OCI-LY7 (cell line): ENCODE data around the gene ARMH4. TPM values are rescaled to one million over a fixed set of nuclear protein-coding genes. Genes with fewer than 3 reads are reported as not detected.
A peak's percentile ranks its signal among the peaks of the same experiment; 100 is the strongest.

ENCODE experiments used
- BruUV-seq: library from RNA; stranded (reverse); fragments of 400-500 nt; replicated peaks from 2 replicates; lab custom pipeline; 2021; lab: Mats Ljungman, UMichigan
- CTCF ChIA-PET: fragments of 300-600 bp; sonication (Branson Sonifier 250); formaldehyde crosslinking; loops from one replicate; lab custom pipeline; 2022; ENCODE audit warnings: antibody characterized with exemption; ENCODE audit not compliant: unreplicated experiment; lab: Charles Lee
- POLR2A ChIA-PET: fragments of 300-600 bp; sonication (Branson Sonifier 250); formaldehyde crosslinking; loops from one replicate; lab custom pipeline; 2022; ENCODE audit warnings: antibody characterized with exemption; lab: Charles Lee
- DNase-seq: peaks from one replicate; pipeline ENCODE4 v3.0.0-alpha.2; 2015; ENCODE audit warnings: low spot score
- H2AFZ ChIP-seq: fragments of 200-600 bp; sonication (generic), shearing (Covaris generic); 2 replicates; pipeline ENCODE4 v1.6.1; 2014; ENCODE audit warnings: mild to moderate bottlenecking, antibody characterized with exemption, low read length, moderate library complexity
- H3K27ac ChIP-seq: fragments of 200-600 bp; sonication (generic); 2 replicates; pipeline ENCODE4 v1.5.1; 2014; ENCODE audit warnings: mixed run types, low read depth, mild to moderate bottlenecking, moderate library complexity, low read length, inconsistent platforms; ENCODE audit not compliant: poor library complexity, severe bottlenecking
- H3K36me3 ChIP-seq: fragments of 200-600 bp; sonication (generic); 2 replicates; pipeline ENCODE4 v1.6.1; 2014; ENCODE audit warnings: mild to moderate bottlenecking, antibody characterized with exemption, low read length, moderate library complexity, mixed read lengths; ENCODE audit not compliant: insufficient read depth
- H3K4me1 ChIP-seq: fragments of 200-600 bp; sonication (generic); 2 replicates; pipeline ENCODE4 v1.5.1; 2014; ENCODE audit warnings: mild to moderate bottlenecking, low read length; ENCODE audit not compliant: insufficient read depth, poor library complexity, severe bottlenecking
- H3K4me2 ChIP-seq: fragments of 200-600 bp; sonication (generic); 2 replicates; pipeline ENCODE4 v1.6.1; 2014; ENCODE audit warnings: mild to moderate bottlenecking, low read length
- H3K4me3 ChIP-seq: fragments of 200-600 bp; sonication (generic); 2 replicates; pipeline ENCODE4 v1.5.1; 2014; ENCODE audit warnings: mild to moderate bottlenecking, low read depth, low read length; ENCODE audit not compliant: poor library complexity, severe bottlenecking
- H3K79me2 ChIP-seq: fragments of 200-600 bp; sonication (generic); 2 replicates; pipeline ENCODE4 v1.6.1; 2016; ENCODE audit warnings: low read depth, mild to moderate bottlenecking, low read length, moderate library complexity, mixed read lengths; ENCODE audit not compliant: insufficient read depth
- H3K9me2 ChIP-seq: fragments of 200-600 bp; sonication (generic); 2 replicates; pipeline ENCODE4 v1.6.1; 2016; ENCODE audit warnings: mild to moderate bottlenecking, low read length, mixed read lengths; ENCODE audit not compliant: insufficient read depth
- H3K9me3 ChIP-seq: fragments of 200-600 bp; sonication (generic); 2 replicates; pipeline ENCODE4 v1.6.1; 2014; ENCODE audit warnings: mild to moderate bottlenecking, mixed run types, low read length, mixed read lengths
- H4K20me1 ChIP-seq: fragments of 200-600 bp; sonication (generic); 2 replicates; pipeline ENCODE4 v1.6.1; 2014; ENCODE audit warnings: mild to moderate bottlenecking, antibody characterized with exemption, low read length, moderate library complexity, mixed read lengths; ENCODE audit not compliant: insufficient read depth
- CTCF ChIP-seq: fragments of 200-600 bp; sonication (generic); conservative IDR thresholded peaks from 2 replicates; pipeline ENCODE4 v1.5.1; 2014; ENCODE audit warnings: mild to moderate bottlenecking, antibody characterized with exemption, low read length, moderate library complexity, mixed read lengths
- EZH2phosphoT487 ChIP-seq: fragments of 200-600 bp; sonication (generic); IDR thresholded peaks from 2 replicates; pipeline ENCODE4 v1.6.1; 2018; ENCODE audit warnings: low read depth, borderline replicate concordance, mild to moderate bottlenecking, mixed run types, antibody characterized with exemption, low read length, moderate library complexity, mixed read lengths
- intact Hi-C: fragments of 100-400 bp; cut with micrococcal nuclease; formaldehyde crosslinking; loops from one replicate; pipeline ENCODE4 v1.10.0; 2022; ENCODE audit not compliant: unreplicated experiment
- total RNA-seq, 2 experiments: library from RNA; depleted of rRNA in 1 of 2; stranded (reverse); fragments of >200 nt in 1 of 2; shearing (Covaris generic) in 1 of 2; gene quantifications; 2 replicates each; pipeline ENCODE4 v1.2.3, GENCODE V29; 2014 to 2022

ARMH4 gene
- total RNA-seq, 2 experiments from 2014 or later: 0.25 TPM; not detected in 1

DNA sequence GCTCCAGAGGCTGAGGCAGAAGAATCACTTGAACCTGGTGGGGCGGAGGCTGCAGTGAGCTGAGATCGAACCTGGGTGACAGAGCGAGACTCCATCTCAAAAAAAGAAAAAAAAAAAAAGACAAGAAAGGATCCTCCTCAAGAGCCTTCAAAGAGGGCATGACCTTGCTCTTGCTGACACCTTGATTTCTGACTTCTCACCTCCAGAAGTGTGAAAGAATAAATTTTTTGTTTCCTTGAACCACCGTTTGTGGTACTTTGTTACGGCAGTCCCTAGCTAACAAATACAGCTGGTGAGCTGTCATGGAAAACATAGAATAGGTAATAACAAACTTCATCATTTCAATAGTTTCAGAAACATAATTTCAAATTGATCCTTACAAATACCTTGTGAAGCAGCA lies 46.1 kb upstream of the ARMH4 start:
- H3K4me2 ChIP-seq: no peak overlapping the region
- ChIA-PET POLR2A (interaction anchor here (0.8 to 3.0 kb wide), 2 partner anchors 20 to 229 kb away, joined by 6 to 13 read pairs; partner anchors contain the start of genes KIAA0586 and TIMM9), CTCF (no interaction called here)
- TF ChIP-seq EZH2phosphoT487 (no peak), CTCF (no peak)
- H3K9me3 ChIP-seq: no peaks in the 10 kb centered on the region
- no peaks in the 10 kb centered on the region for H3K9me2 ChIP-seq
- BruUV-seq: no TSS peak
- no peak for DNase-seq
- H3K36me3 ChIP-seq: peaks cover 3% of the 10 kb centered on the region
- intact Hi-C loops: no loop called here
- H3K4me3 ChIP-seq: no peak overlapping the region
- H4K20me1 ChIP-seq: peaks cover 5% of the 10 kb centered on the region; the same call in 1 of the 2 replicates
- peaks cover 18% of the 10 kb centered on the region for H3K4me1 ChIP-seq
- peaks cover 27% of the 10 kb centered on the region for H3K79me2 ChIP-seq
- 0 out of 2 replicates have a peak overlapping the region, but pooled peaks have one; percentile 98 for H2AFZ ChIP-seq
- H3K27ac ChIP-seq: no peak overlapping the region

GRCh38 chr14:58196198-58196597 lies 44.2 kb upstream of the ARMH4 start:
- BruUV-seq: no TSS peak
- no peak for TF ChIP-seq CTCF
- no peak for TF ChIP-seq EZH2phosphoT487
- Histone ChIP-seq H3K4me1 (peaks cover 13% of the 10 kb centered on the region), H3K4me3 (no peak overlapping the region), H3K79me2 (peaks cover 10% of the 10 kb centered on the region), H4K20me1 (no peaks in the 10 kb centered on the region), H3K9me2 (no peaks in the 10 kb centered on the region), H3K36me3 (no peaks in the 10 kb centered on the region), H2AFZ (no peak overlapping the region), H3K4me2 (no peak overlapping the region), H3K27ac (no peak overlapping the region), H3K9me3 (no peaks in the 10 kb centered on the region)
- CTCF ChIA-PET: no interaction called here
- POLR2A ChIA-PET: interaction anchor here (1.0 kb wide), 1 partner anchor 32 kb away, joined by 3 read pairs; no protein-coding TSS in a partner anchor
- intact Hi-C loops: no loop called here
- DNase-seq: no peak

GRCh38 chr14:58193542-58193941 lies 41.5 kb upstream of the ARMH4 start:
- no peak overlapping the region for H3K4me2 ChIP-seq
- no peaks in the 10 kb centered on the region for H3K4me1 ChIP-seq
- ChIA-PET CTCF (no interaction called here), POLR2A (no interaction called here)
- TF ChIP-seq CTCF: no peak
- TF ChIP-seq EZH2phosphoT487: no peak
- no peaks in the 10 kb centered on the region for H3K36me3 ChIP-seq
- no peak for DNase-seq
- BruUV-seq: no TSS peak
- H3K79me2 ChIP-seq: no peaks in the 10 kb centered on the region
- H3K4me3 ChIP-seq: no peak overlapping the region
- no peaks in the 10 kb centered on the region for H3K9me3 ChIP-seq
- no peak overlapping the region for H3K27ac ChIP-seq
- intact Hi-C loops: no loop called here
- H2AFZ ChIP-seq: no peak overlapping the region
- no peaks in the 10 kb centered on the region for H4K20me1 ChIP-seq
- H3K9me2 ChIP-seq: no peaks in the 10 kb centered on the region
